Hypothalamus (tissue), 51 donors: Measurements from ENCODE around the gene RAB11FIP4.

Experiments used
- DNase-seq, 51 donors: peaks; one replicate each; lab custom pipeline; 2025; lab: John Stamatoyannopoulos, UW

Gene RAB11FIP4

GRCh38 chr17:31558748-31559583 lies 167.5 kb downstream of the RAB11FIP4 start:
- peak in 48 of 51 donors; percentile 13 to 90 (median 66) for DNase-seq

- peak in 1 of 51 donors; percentile 26 for DNase-seq
Observed at GRCh38 chr17:31559584-31560501, 168.4 kb downstream of the RAB11FIP4 start.

GRCh38 chr17:31560616-31561235 lies 169.3 kb downstream of the RAB11FIP4 start:
- peak in 1 of 51 donors; percentile 8 for DNase-seq

- no peak for DNase-seq
Observed at GRCh38 chr17:31561469-31562375, 170.2 kb downstream of the RAB11FIP4 start.

GRCh38 chr17:31562376-31562840 lies 170.9 kb downstream of the RAB11FIP4 start:
- DNase-seq, result no peak

- DNase-seq, result no peak
Observed at GRCh38 chr17:31564291-31564690, 172.8 kb downstream of the RAB11FIP4 start.

GRCh38 chr17:31564883-31565301 lies 173.4 kb downstream of the RAB11FIP4 start:
- DNase-seq, result no peak

GRCh38 chr17:31565652-31566051 lies 174.2 kb downstream of the RAB11FIP4 start:
- no peak for DNase-seq

GRCh38 chr17:31566247-31566991 lies 174.9 kb downstream of the RAB11FIP4 start:
- no peak for DNase-seq

- DNase-seq, result no peak
Observed at GRCh38 chr17:31566992-31567373, 175.5 kb downstream of the RAB11FIP4 start.

- DNase-seq, result peak in 5 of 51 donors; percentile 12 to 33 (median 20)
Observed at GRCh38 chr17:31568121-31568520, 176.6 kb downstream of the RAB11FIP4 start.

- no peak for DNase-seq
Observed at GRCh38 chr17:31568539-31568938, 177.1 kb downstream of the RAB11FIP4 start.

- no peak for DNase-seq
Observed at GRCh38 chr17:31570231-31570630, 178.8 kb downstream of the RAB11FIP4 start.

GRCh38 chr17:31570951-31571892 lies 179.7 kb downstream of the RAB11FIP4 start:
- no peak for DNase-seq

- no peak for DNase-seq
Observed at GRCh38 chr17:31572341-31572740, 180.9 kb downstream of the RAB11FIP4 start.

- DNase-seq, result no peak
Observed at GRCh38 chr17:31573047-31573446, 181.6 kb downstream of the RAB11FIP4 start.

GRCh38 chr17:31573861-31574260 lies 182.4 kb downstream of the RAB11FIP4 start:
- DNase-seq, result no peak

GRCh38 chr17:31574458-31574857 lies 183.0 kb downstream of the RAB11FIP4 start:
- DNase-seq, result no peak
